Heart right ventricle (tissue), 16 donors: ENCODE results near the gene TSC2. TPM values are rescaled to one million over a fixed set of nuclear protein-coding genes. Genes with fewer than 3 reads are reported as not detected.

ENCODE experiments used
- ATAC-seq, 8 donors: fragments of 200-7000 bp; cut with Tn5 transposase; one replicate each; pipeline ENCODE4 v1.9.1; 2020; ENCODE audit warnings: mild to moderate bottlenecking in 8 of 8, moderate library complexity in 8 of 8, moderate number of reproducible peaks in 1 of 8
- DNase-seq, 2 donors: peaks; one replicate each; pipeline ENCODE4 v3.0.0-alpha.2; 2020
- H3K27ac ChIP-seq, 10 donors: fragments of 200-600 bp; sonication (generic) in 2 of 10; one replicate each; pipeline versions ENCODE4 v1.5.0 to v1.8.0; 2020 to 2022; ENCODE audit warnings: mild to moderate bottlenecking in 3 of 10
- H3K27me3 ChIP-seq, 7 donors: fragments of 200-600 bp; one replicate each; pipeline ENCODE4 v1.8.0; 2021 to 2022; ENCODE audit warnings: mild to moderate bottlenecking in 2 of 7
- H3K36me3 ChIP-seq, 9 donors: fragments of 200-600 bp; sonication (generic) in 1 of 9; one replicate each; pipeline versions ENCODE4 v1.5.0 to v1.8.0; 2020 to 2022; ENCODE audit warnings: mild to moderate bottlenecking in 2 of 9
- H3K4me1 ChIP-seq, 9 donors: fragments of 200-600 bp; sonication (generic) in 1 of 9; one replicate each; pipeline versions ENCODE4 v1.5.0 to v1.8.0; 2020 to 2022; ENCODE audit warnings: mild to moderate bottlenecking in 4 of 9
- H3K4me3 ChIP-seq, 10 donors: fragments of 200-600 bp; sonication (generic) in 2 of 10; one replicate each; pipeline versions ENCODE4 v1.5.0 to v1.8.0; 2020 to 2022; ENCODE audit warnings: mild to moderate bottlenecking in 7 of 10, moderate library complexity in 2 of 10
- H3K9me3 ChIP-seq, 11 donors: fragments of 200-600 bp in 10 of 11; sonication (generic) in 2 of 11; one replicate each; pipeline versions ENCODE4 v1.5.0 to v1.8.0; 2013 to 2022; ENCODE audit warnings: mild to moderate bottlenecking in 2 of 11, control low read depth in 1 of 11, moderate library complexity in 1 of 11
- WGBS, 2 donors: extraction: QIAGEN DNeasy Blood & Tissue Kit; methylation state at CpG; one replicate each; pipeline ENCODE4 v1.1.7; 2013; ENCODE audit warnings: inconsistent platforms in 1 of 2; 5-methylcytosine and 5-hydroxymethylcytosine counted together
- intact Hi-C, 10 donors: fragments of 100-400 bp; cut with DNase I; formaldehyde crosslinking; loops; one replicate each; pipeline versions ENCODE4 v1.11.1 to v1.14.2; 2022
- polyA plus RNA-seq, 2 donors: library from polyadenylated mRNA; stranded (reverse); fragments of 200-250 nt; gene quantifications; one replicate each; pipeline ENCODE4 v1.2.3, GENCODE V29; 2013
- total RNA-seq, 10 donors: library from RNA; stranded (reverse); fragmentation: NEBNext Ultra II Directional in 3 of 10; extraction: Animal tissue kit (Norgen Biotek cat#: 25700) in 3 of 10; gene quantifications; one replicate each; pipeline versions ENCODE4 v1.2.1 to v1.2.4, GENCODE V29; 2021 to 2023
- TF ChIP-seq, protein P1 (sequence below), 9 donors: fragments of 200-600 bp; sonication (generic) in 2 of 9; IDR thresholded peaks; one replicate each; pipeline versions ENCODE4 v1.5.0 to v1.8.0; 2021 to 2022; ENCODE audit warnings: antibody characterized with exemption in 9 of 9, mild to moderate bottlenecking in 5 of 9, moderate library complexity in 1 of 9
- donor health status: Arrhythmogenic right ventricular cardiomyopathy.
- donor health status: ischemic (EF 13 %, LVEDD 7.1; RV severe dilation, severe dysfunction).
- donor health status: healthy with polysubstance abuse.
- donor health status: DM: no; HTN: yes; CAD: no.
- donor health status: DM: no; HTN: no; CAD: no.
- donor health status: ischemic (EF 25% LVEDD 6.9; RV normal size, moderate dysfunction).
- donor health status: ischemic (EF 25% LVEDD 5.7; RV mildly dilated, moderate dysfunction).
- donor health status: healthy.
- donor health status: DM: yes; HTN: yes; CAD: no.
- donor health status: Ischemic cardiomyopathy.
- donor health status: ischemic (EF 35%, LVEDD 5.7; RV mildly dilated, moderate dysfunction).
- donor health status: nonischemic (EF 11% LVEDD 7.7; RV severe dilation, severe dysfunction).
- donor health status: DM: yes; HTN: yes; CAD: no.
- donor health status: PGD.
- donor health status: ischemic (EF 29% LVEDD 5.4; RV normal size, mild dysfunction).
- donor health status: nonischemic (EF 23%, LVEDD 6.1; RV moderate dilation, normal function).

TSC2 gene
- total and polyA plus RNA-seq, 12 donors, result 28.8 to 87.0 (median 71.5) TPM

DNA sequence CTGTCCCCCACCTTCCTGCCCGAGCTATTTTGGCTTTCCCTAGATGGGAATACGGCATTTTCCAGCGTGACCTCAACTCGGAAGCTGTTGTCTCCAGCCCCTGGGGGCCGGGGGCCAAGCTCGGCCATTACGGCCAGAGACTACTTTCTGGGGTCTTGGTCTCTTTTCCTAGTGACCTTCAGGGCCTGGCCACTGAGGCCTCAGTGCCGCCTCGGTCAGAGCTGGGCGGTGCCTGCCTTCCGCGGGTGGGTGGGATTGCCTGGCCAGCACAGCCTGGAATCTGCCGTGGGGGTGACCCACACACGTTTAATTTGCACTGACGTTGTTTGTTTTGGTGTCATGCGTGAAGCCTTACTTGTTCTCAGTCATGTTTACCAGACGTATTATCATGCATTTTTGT lies 29.2 kb downstream of the TSC2 start:
- intact Hi-C loops, result no loop called here
- TF ChIP-seq, protein P1, sequence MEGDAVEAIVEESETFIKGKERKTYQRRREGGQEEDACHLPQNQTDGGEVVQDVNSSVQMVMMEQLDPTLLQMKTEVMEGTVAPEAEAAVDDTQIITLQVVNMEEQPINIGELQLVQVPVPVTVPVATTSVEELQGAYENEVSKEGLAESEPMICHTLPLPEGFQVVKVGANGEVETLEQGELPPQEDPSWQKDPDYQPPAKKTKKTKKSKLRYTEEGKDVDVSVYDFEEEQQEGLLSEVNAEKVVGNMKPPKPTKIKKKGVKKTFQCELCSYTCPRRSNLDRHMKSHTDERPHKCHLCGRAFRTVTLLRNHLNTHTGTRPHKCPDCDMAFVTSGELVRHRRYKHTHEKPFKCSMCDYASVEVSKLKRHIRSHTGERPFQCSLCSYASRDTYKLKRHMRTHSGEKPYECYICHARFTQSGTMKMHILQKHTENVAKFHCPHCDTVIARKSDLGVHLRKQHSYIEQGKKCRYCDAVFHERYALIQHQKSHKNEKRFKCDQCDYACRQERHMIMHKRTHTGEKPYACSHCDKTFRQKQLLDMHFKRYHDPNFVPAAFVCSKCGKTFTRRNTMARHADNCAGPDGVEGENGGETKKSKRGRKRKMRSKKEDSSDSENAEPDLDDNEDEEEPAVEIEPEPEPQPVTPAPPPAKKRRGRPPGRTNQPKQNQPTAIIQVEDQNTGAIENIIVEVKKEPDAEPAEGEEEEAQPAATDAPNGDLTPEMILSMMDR (IDR thresholded peaks at IDR 0.05), result no peak
- 90 to 96% methylated on average over 17 of the region's 17 CpGs for WGBS, 2 donors

DNA sequence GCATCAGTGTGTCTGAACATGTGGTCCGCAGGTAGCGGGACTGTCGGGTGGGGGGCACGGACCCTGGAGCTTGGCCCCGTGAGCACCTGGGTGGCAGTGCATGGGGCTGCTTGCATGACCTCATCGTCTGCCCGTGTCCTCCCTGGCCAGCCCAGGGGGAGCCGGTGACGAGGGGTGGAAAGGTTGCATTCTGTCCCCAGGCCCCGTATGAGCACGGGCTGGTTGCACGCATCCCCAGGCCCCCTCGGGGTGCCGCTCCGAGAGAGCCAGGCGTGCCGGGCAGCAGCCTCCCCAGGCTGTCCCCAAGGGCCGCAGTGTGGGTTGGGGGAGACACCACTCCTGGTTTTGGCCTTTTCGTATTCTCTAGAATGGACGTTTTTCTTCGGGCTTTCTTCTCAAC lies 29.9 kb downstream of the TSC2 start:
- Histone ChIP-seq H3K36me3 (peaks cover 0 to 100% (median 64%) of the 10 kb centered on the region in 9 donors), H3K27ac (no peak overlapping the region), H3K4me1 (peaks cover 5 to 21% (median 18%) of the 10 kb centered on the region in 9 donors), H3K4me3 (no peak overlapping the region), H3K9me3 (no peaks in the 10 kb centered on the region), H3K27me3 (no peaks in the 10 kb centered on the region)
- TF ChIP-seq, protein P1 (IDR thresholded peaks at IDR 0.05), result no peak
- WGBS, 2 donors, result 93% methylated on average over 21 of the region's 21 CpGs
- DNase-seq (no peak), ATAC-seq (no peak)
- intact Hi-C loops, result no loop called here

More for the DNA sequence above, 29.2 kb downstream of the TSC2 start:
- ATAC-seq (no peak), DNase-seq (no peak)
- no peak overlapping the region for H3K4me3 ChIP-seq
- no peaks in the 10 kb centered on the region for H3K27me3 ChIP-seq
- H3K4me1 ChIP-seq, result peaks cover 0 to 14% (median 12%) of the 10 kb centered on the region in 9 donors
- peaks cover 0 to 100% (median 62%) of the 10 kb centered on the region in 9 donors for H3K36me3 ChIP-seq
- no peak overlapping the region for H3K27ac ChIP-seq
- no peaks in the 10 kb centered on the region for H3K9me3 ChIP-seq

DNA sequence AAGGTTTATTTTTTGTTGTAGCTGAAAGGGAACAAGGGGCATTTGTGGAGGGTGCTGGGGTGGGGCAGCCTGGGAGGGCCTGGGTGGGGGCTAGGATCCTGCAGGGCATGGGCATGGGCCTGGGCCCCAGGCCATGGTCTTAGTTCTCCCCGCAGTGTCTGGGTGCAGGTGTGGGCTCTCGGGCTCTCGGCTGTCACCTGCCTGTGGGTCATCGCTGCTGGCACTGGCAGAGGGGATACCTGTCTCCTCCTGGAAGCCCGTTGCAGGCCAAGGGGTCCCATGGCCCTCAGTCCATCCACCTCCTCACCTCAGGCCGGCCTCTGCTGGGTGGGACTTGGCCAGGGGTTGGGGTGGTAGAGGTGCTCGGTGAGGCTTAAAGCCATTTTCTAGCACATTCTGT lies 30.3 kb downstream of the TSC2 start:
- no peak overlapping the region for H3K4me3 ChIP-seq
- intact Hi-C loops, result no loop called here
- H3K9me3 ChIP-seq, result no peaks in the 10 kb centered on the region
- peaks cover 5 to 25% (median 22%) of the 10 kb centered on the region in 9 donors for H3K4me1 ChIP-seq
- DNase-seq (no peak), ATAC-seq (no peak)
- H3K36me3 ChIP-seq, result peaks cover 0 to 100% (median 61%) of the 10 kb centered on the region in 9 donors
- TF ChIP-seq, protein P1 (IDR thresholded peaks at IDR 0.05), result no peak
- WGBS, 2 donors, result 95 to 98% methylated on average over 7 of the region's 7 CpGs
- no peak overlapping the region for H3K27ac ChIP-seq
- no peaks in the 10 kb centered on the region for H3K27me3 ChIP-seq

DNA sequence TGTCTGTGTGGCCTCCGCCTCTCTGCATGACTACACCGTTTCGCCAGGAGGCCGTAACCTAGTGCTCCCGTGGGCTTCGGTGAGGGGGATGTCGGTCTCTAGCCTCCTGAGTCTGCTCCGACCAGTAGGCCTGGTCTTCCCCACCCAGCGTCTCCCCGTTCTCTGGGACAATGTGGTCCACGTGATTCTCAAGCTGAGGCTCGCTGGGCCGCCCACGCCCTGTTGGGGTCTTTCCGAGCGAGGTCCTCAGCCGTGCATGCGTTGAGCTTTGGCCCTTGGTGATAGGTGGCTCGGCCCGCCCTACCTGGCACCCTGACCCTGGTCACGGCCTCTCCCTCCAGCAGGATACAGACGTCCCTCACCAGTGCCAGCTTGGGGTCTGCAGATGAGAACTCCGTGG lies 30.9 kb downstream of the TSC2 start:
- Histone ChIP-seq H3K27ac (no peak overlapping the region), H3K36me3 (peaks cover 0 to 100% (median 59%) of the 10 kb centered on the region in 9 donors)
- no peak for ATAC-seq

More for the DNA sequence above, 30.9 kb downstream of the TSC2 start:
- Histone ChIP-seq H3K4me3 (no peak overlapping the region), H3K9me3 (no peaks in the 10 kb centered on the region), H3K27me3 (no peaks in the 10 kb centered on the region), H3K4me1 (peaks cover 5 to 31% (median 28%) of the 10 kb centered on the region in 9 donors)
- intact Hi-C loops, result no loop called here
- no peak for DNase-seq
- TF ChIP-seq, protein P1 (IDR thresholded peaks at IDR 0.05), result no peak
- 96% methylated on average over 23 of the region's 23 CpGs for WGBS, 2 donors
